ENCODE data around the gene KCNIP1.

- TF ChIP-seq, protein P1, sequence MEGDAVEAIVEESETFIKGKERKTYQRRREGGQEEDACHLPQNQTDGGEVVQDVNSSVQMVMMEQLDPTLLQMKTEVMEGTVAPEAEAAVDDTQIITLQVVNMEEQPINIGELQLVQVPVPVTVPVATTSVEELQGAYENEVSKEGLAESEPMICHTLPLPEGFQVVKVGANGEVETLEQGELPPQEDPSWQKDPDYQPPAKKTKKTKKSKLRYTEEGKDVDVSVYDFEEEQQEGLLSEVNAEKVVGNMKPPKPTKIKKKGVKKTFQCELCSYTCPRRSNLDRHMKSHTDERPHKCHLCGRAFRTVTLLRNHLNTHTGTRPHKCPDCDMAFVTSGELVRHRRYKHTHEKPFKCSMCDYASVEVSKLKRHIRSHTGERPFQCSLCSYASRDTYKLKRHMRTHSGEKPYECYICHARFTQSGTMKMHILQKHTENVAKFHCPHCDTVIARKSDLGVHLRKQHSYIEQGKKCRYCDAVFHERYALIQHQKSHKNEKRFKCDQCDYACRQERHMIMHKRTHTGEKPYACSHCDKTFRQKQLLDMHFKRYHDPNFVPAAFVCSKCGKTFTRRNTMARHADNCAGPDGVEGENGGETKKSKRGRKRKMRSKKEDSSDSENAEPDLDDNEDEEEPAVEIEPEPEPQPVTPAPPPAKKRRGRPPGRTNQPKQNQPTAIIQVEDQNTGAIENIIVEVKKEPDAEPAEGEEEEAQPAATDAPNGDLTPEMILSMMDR (IDR thresholded peaks at IDR 0.05): no peak
- no peak for TF ChIP-seq POLR2A (IDR thresholded peaks at IDR 0.05)
Measured at GRCh38 chr5:170720179-170720578, 216.4 kb downstream of the KCNIP1 start.

Data from transverse colon (tissue), 3 donors.